ENCODE data around the gene TMBIM4. TPM values are rescaled to one million over a fixed set of nuclear protein-coding genes. Genes with fewer than 3 reads are reported as not detected.
"Not testable (repeated sequence)": the region's sequence is repeated elsewhere in the genome, so short reads cannot be mapped to it uniquely, and the experiment has no call there.

TMBIM4 gene, protein sequence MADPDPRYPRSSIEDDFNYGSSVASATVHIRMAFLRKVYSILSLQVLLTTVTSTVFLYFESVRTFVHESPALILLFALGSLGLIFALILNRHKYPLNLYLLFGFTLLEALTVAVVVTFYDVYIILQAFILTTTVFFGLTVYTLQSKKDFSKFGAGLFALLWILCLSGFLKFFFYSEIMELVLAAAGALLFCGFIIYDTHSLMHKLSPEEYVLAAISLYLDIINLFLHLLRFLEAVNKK
- polyA plus RNA-seq (2013, experiment 1 of 2) = 39.7 TPM
- 39.8 TPM for polyA plus RNA-seq (2013, experiment 2 of 2)

DNA sequence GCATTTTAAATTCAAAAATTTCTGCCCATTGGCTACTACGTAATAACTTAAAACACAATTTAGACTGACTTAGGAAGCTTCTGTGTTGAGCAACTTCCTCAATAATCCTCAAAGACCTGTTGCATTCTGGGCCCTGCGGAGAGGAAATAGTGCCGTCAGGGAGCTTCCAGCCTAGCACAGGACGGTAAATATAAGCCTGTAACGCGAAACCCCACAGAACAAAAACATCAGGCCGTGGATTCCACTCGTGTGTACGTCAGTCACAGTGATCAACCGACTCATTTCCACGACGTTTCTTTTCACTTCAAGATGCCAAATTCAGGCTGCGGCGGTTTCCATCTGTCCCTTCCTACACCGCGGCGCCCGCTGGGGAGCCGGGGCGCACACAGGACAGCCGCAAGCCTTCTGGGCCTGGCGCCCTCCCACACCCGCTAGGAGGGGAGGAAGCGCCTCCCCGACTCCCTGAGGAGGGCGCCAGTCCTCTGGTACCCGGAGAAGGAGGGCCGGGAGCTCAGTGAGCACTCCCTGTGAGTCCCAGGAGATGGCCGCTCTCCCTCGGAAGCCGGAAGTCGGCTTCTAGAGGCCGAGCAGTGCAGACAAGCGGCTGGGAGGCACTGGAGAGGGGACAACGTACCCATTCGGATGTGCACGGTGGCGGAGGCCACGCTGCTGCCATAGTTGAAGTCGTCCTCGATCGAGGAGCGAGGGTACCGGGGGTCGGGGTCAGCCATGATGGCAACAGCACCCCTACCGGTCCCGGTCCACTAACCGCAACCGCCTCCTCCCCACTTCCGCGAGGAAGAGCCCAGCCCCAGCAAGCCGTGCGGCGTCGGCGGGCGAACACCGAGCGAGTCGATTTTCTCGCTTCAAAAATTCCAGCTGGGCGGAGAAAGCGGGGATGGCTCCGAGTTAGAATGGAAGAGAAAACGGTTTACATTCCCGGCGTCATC lies at the start of gene TMBIM4:
Gene TMBIM4, minus strand, starts transcription at position 776 of the 950 bp plus-strand sequence. Its CDS starts 45 bp downstream, at position 731.
- Histone ChIP-seq H4K5ac (ENCODE audit: low read length) (peak within 1 kb of the TSS; percentile 81), H3K27ac (ENCODE audit: low read depth, low read length) (peak within 1 kb of the TSS; percentile 99), H2BK5ac (ENCODE audit: low read length) (peak within 1 kb of the TSS; percentile 99), H3K79me1 (ENCODE audit: low read length) (peaks cover 2% of the 10 kb centered on the region), H3K4ac (ENCODE audit: low read depth, low read length) (no peak within 1 kb of the TSS), H3K4me3 (ENCODE audit: low read length) (peak within 1 kb of the TSS; percentile 48), H3K4me2 (ENCODE audit: low read length) (peak within 1 kb of the TSS; percentile 77), H2BK15ac (replicated peaks; ENCODE audit: low read depth) (no peak within 1 kb of the TSS), H3K18ac (ENCODE audit: low read length) (peak within 1 kb of the TSS; percentile 88), H3K36me3 (ENCODE audit: control insufficient read depth, insufficient read depth, low read length) (no peaks in the 10 kb centered on the region), H3K4me1 (ENCODE audit: control insufficient read depth, low read depth, low read length) (no peaks in the 10 kb centered on the region), H3K23ac (ENCODE audit: low read length) (peak within 1 kb of the TSS; percentile 66), H4K8ac (ENCODE audit: low read depth, low read length) (no peak within 1 kb of the TSS), H3K27me3 (ENCODE audit: insufficient read depth, low read length, poor library complexity) (no peaks in the 10 kb centered on the region), H3K9ac (ENCODE audit: low read length) (peak within 1 kb of the TSS; percentile 76), H3K79me2 (ENCODE audit: control insufficient read depth, insufficient read depth, low read length) (no peaks in the 10 kb centered on the region), H3K56ac (ENCODE audit: low read length) (peak within 1 kb of the TSS; percentile 100), H2BK120ac (ENCODE audit: low read depth, low read length) (no peak within 1 kb of the TSS), H2AK5ac (ENCODE audit: low read length) (no peak within 1 kb of the TSS)
- WGBS (ENCODE audit: extremely low coverage, insufficient coverage, low lambda C conversion rate) = no CpG with 5 or more reads among the region's 67 CpGs
- peak; percentile 97 for DNase-seq

DNA sequence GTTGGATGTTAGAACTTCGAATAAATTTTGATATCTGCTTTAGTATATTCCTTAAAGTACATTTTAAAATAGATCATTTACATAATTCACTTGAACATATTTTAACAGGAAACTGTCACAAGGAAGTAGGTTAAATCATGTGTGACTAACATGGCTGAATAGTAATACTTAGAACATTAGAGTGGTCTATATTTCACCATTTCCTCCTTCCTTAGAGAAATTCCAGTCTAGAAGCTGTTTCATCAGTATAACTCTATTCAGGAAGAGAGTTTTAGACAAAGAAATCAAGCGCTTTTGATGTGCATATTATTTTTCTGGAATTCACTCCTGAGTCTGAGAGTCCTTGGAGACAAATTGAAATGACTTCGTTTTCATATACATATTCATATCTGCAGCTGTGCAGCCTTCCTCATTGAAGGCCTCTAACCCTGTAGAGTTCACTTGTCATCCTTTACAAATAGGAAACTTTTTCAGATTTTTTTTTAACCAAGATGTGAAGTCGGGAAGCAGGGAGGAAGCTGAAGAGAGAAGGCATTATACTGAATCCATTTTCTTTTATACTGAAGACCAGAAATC lies 47.6 kb upstream of the TMBIM4 start:
- Histone ChIP-seq H3K18ac (ENCODE audit: low read length) (no peak overlapping the region), H3K79me1 (ENCODE audit: low read length) (no peaks in the 10 kb centered on the region), H4K8ac (ENCODE audit: low read depth, low read length) (no peak overlapping the region), H3K27me3 (ENCODE audit: insufficient read depth, low read length, poor library complexity) (no peaks in the 10 kb centered on the region), H3K56ac (ENCODE audit: low read length) (no peak overlapping the region), H3K4me1 (ENCODE audit: control insufficient read depth, low read depth, low read length) (no peaks in the 10 kb centered on the region), H3K27ac (ENCODE audit: low read depth, low read length) (no peak overlapping the region), H3K4me2 (ENCODE audit: low read length) (no peak overlapping the region), H2AK5ac (ENCODE audit: low read length) (no peak overlapping the region), H3K36me3 (ENCODE audit: control insufficient read depth, insufficient read depth, low read length) (no peaks in the 10 kb centered on the region), H3K79me2 (ENCODE audit: control insufficient read depth, insufficient read depth, low read length) (no peaks in the 10 kb centered on the region), H4K5ac (ENCODE audit: low read length) (no peak overlapping the region), H2BK5ac (ENCODE audit: low read length) (no peak overlapping the region), H3K4ac (ENCODE audit: low read depth, low read length) (no peak overlapping the region), H3K23ac (ENCODE audit: low read length) (no peak overlapping the region), H2BK15ac (replicated peaks; ENCODE audit: low read depth) (no peak overlapping the region), H3K9ac (ENCODE audit: low read length) (no peak overlapping the region), H2BK120ac (ENCODE audit: low read depth, low read length) (no peak overlapping the region), H3K4me3 (ENCODE audit: low read length) (no peak overlapping the region)
- DNase-seq = no peak
- WGBS (ENCODE audit: extremely low coverage, insufficient coverage, low lambda C conversion rate) = no CpG with 5 or more reads among the region's 4 CpGs

DNA sequence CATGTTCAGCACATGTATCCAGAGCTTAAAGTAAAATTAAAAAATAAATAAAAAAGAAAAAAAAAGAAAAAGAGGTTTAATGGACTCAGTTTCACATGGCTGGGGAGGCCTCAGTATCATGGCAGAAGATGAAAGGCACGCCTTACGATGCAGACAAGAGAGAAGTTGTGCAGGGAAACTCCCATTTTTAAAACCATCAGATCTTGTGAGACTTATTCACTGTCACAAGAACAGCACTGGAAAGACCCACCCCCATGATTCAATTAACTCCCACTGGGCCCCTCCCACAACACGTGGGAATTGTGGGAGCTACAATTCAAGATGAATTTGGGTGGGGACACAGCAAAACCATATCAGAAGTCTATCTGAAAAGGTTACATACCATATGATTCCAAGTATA lies 43.2 kb upstream of the TMBIM4 start:
- H2BK120ac ChIP-seq (ENCODE audit: low read depth, low read length); H3K4me2 ChIP-seq (ENCODE audit: low read length); H3K56ac ChIP-seq (ENCODE audit: low read length); H2AK5ac ChIP-seq (ENCODE audit: low read length); H3K4ac ChIP-seq (ENCODE audit: low read depth, low read length); H3K27ac ChIP-seq (ENCODE audit: low read depth, low read length); H3K79me1 ChIP-seq (ENCODE audit: low read length); H3K9ac ChIP-seq (ENCODE audit: low read length); H2BK5ac ChIP-seq (ENCODE audit: low read length); H3K27me3 ChIP-seq (ENCODE audit: insufficient read depth, low read length, poor library complexity); H4K8ac ChIP-seq (ENCODE audit: low read depth, low read length); H3K18ac ChIP-seq (ENCODE audit: low read length); H4K5ac ChIP-seq (ENCODE audit: low read length); H3K23ac ChIP-seq (ENCODE audit: low read length); H3K4me3 ChIP-seq (ENCODE audit: low read length); DNase-seq; H3K4me1 ChIP-seq (ENCODE audit: control insufficient read depth, low read depth, low read length); H3K79me2 ChIP-seq (ENCODE audit: control insufficient read depth, insufficient read depth, low read length); H2BK15ac ChIP-seq (replicated peaks; ENCODE audit: low read depth); H3K36me3 ChIP-seq (ENCODE audit: control insufficient read depth, insufficient read depth, low read length): not testable (repeated sequence)
- WGBS (ENCODE audit: extremely low coverage, insufficient coverage, low lambda C conversion rate) = no CpG with 5 or more reads among the region's 3 CpGs

DNA sequence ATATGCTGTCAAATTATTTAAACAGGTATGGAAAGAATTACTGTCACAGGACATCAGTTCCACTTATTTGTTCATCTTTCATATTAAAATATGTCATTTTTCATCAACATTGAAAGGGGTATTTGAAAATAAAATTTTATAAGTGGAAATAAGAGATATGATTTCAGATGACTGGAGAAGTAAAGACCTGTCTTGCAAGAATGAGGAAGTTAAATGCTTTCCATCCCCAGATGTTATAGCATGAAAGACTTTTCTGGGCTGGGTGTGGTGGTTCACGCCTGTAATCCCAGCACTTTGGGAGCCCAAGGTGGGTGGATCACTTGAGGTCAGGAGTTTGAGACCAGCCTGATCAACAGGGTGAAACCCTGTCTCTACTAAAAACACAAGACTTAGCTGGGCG lies 41.8 kb upstream of the TMBIM4 start:
- not testable (repeated sequence) for H3K9ac ChIP-seq (ENCODE audit: low read length); H3K56ac ChIP-seq (ENCODE audit: low read length); H2BK15ac ChIP-seq (replicated peaks; ENCODE audit: low read depth); DNase-seq; H2BK120ac ChIP-seq (ENCODE audit: low read depth, low read length); H3K79me2 ChIP-seq (ENCODE audit: control insufficient read depth, insufficient read depth, low read length); H3K79me1 ChIP-seq (ENCODE audit: low read length); H2AK5ac ChIP-seq (ENCODE audit: low read length); H2BK5ac ChIP-seq (ENCODE audit: low read length); H3K4me3 ChIP-seq (ENCODE audit: low read length); H3K4ac ChIP-seq (ENCODE audit: low read depth, low read length); H4K5ac ChIP-seq (ENCODE audit: low read length); H3K4me2 ChIP-seq (ENCODE audit: low read length); H3K27ac ChIP-seq (ENCODE audit: low read depth, low read length); H3K18ac ChIP-seq (ENCODE audit: low read length); H3K27me3 ChIP-seq (ENCODE audit: insufficient read depth, low read length, poor library complexity); H4K8ac ChIP-seq (ENCODE audit: low read depth, low read length); H3K36me3 ChIP-seq (ENCODE audit: control insufficient read depth, insufficient read depth, low read length); H3K4me1 ChIP-seq (ENCODE audit: control insufficient read depth, low read depth, low read length); H3K23ac ChIP-seq (ENCODE audit: low read length)
- WGBS (ENCODE audit: extremely low coverage, insufficient coverage, low lambda C conversion rate) = no CpG with 5 or more reads among the region's 2 CpGs

DNA sequence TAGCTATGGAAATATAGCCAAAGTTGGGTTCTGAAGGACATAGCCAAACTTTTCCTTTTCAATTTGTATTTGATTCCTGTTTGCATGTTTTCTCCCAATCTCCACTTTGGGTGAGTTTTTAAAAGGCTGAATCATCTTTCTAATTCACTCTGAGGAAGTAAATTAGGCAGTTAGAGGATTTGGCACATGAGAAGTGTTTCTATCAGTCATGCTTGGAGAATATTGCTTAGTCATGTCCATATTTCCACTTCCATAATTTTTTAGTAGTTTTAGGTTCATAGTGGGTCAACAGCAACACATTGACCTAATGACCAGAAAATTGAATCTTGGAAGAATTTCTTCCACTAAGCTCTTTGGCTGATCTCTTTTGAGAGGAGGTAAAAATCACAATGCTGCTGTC lies 41.0 kb upstream of the TMBIM4 start:
- Histone ChIP-seq H3K4me1 (ENCODE audit: control insufficient read depth, low read depth, low read length) (no peaks in the 10 kb centered on the region), H4K8ac (ENCODE audit: low read depth, low read length) (no peak overlapping the region), H3K79me1 (ENCODE audit: low read length) (no peaks in the 10 kb centered on the region), H3K27ac (ENCODE audit: low read depth, low read length) (no peak overlapping the region), H3K79me2 (ENCODE audit: control insufficient read depth, insufficient read depth, low read length) (no peaks in the 10 kb centered on the region), H4K5ac (ENCODE audit: low read length) (no peak overlapping the region), H3K27me3 (ENCODE audit: insufficient read depth, low read length, poor library complexity) (no peaks in the 10 kb centered on the region), H2BK15ac (replicated peaks; ENCODE audit: low read depth) (no peak overlapping the region), H3K4me3 (ENCODE audit: low read length) (no peak overlapping the region), H2BK120ac (ENCODE audit: low read depth, low read length) (no peak overlapping the region), H3K18ac (ENCODE audit: low read length) (no peak overlapping the region), H3K36me3 (ENCODE audit: control insufficient read depth, insufficient read depth, low read length) (no peaks in the 10 kb centered on the region), H2BK5ac (ENCODE audit: low read length) (no peak overlapping the region), H3K56ac (ENCODE audit: low read length) (no peak overlapping the region), H3K9ac (ENCODE audit: low read length) (no peak overlapping the region), H2AK5ac (ENCODE audit: low read length) (no peak overlapping the region), H3K4me2 (ENCODE audit: low read length) (no peak overlapping the region), H3K4ac (ENCODE audit: low read depth, low read length) (no peak overlapping the region), H3K23ac (ENCODE audit: low read length) (no peak overlapping the region)
- DNase-seq = no peak
